Measurements from ENCODE around the gene CCER1. TPM values are rescaled to one million over a fixed set of nuclear protein-coding genes. Genes with fewer than 3 reads are reported as not detected.

The CCER1 gene
- total and polyA plus RNA-seq, 2 experiments from 2014 or later, result not detected

DNA sequence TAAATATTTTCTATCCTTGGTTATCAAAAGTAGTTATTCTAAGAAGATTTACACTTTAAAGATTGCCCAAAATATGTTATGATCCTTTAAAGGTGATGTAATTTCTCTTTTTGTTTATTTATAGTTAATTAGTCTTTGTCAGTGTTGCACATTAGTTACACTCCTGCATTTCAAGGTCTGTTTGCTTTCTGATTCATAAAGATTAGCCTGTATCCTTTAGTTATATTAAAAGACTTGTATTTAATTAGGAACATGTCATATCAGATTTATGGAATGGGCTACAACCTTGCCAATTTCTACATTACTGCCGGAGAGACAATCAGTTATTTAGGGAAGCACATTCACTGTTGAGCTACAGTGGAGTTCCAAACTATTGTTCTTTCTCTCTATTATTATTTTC is 46.3 kb upstream of the CCER1 start:
- no peaks in the 10 kb centered on the region for H3K36me3 ChIP-seq (ENCODE audit: insufficient read depth)
- H3K27me3 Mint-ChIP-seq (ENCODE audit: insufficient read depth, low read depth, poor library complexity), result no peaks in the 10 kb centered on the region
- no peaks in the 10 kb centered on the region for H3K9me2 ChIP-seq (ENCODE audit: insufficient read depth)
- ATAC-seq (no peak), DNase-seq (ENCODE audit: low spot score) (no peak)
- H3K4me3 ChIP-seq, result no peak overlapping the region
- H3K4me1 ChIP-seq (ENCODE audit: insufficient read depth), result no peaks in the 10 kb centered on the region
- no peak overlapping the region for H3K4me2 ChIP-seq
- H4K20me1 ChIP-seq (replicated peaks; ENCODE audit: insufficient read depth), result no peaks in the 10 kb centered on the region
- H3F3A ChIP-seq (replicated peaks; ENCODE audit: low read depth), result no peaks in the 10 kb centered on the region
- no peaks in the 10 kb centered on the region for H3K9me3 Mint-ChIP-seq
- no peak for TF ChIP-seq CREB1 (CRISPR knock-in tag; IDR thresholded peaks at IDR 0.05; ENCODE audit: low read depth)
- no peak for TF ChIP-seq ETS1 (IDR thresholded peaks at IDR 0.05)
- TF ChIP-seq EZH2 (IDR thresholded peaks at IDR 0.05; ENCODE audit: low read depth, unreplicated experiment), result no peak
- TF ChIP-seq EZH2phosphoT487 (IDR thresholded peaks at IDR 0.05; ENCODE audit: unreplicated experiment), result no peak
- TF ChIP-seq JUNB (IDR thresholded peaks at IDR 0.05; ENCODE audit: unreplicated experiment), result no peak
- no peak for TF ChIP-seq POLR2AphosphoS5 (IDR thresholded peaks at IDR 0.05; ENCODE audit: low read depth)
- H3K27ac ChIP-seq (ENCODE audit: low read depth), result no peak overlapping the region
- H3K4me1 Mint-ChIP-seq, result no peaks in the 10 kb centered on the region
- H3K27ac Mint-ChIP-seq, result no peak overlapping the region
- H3K27me3 ChIP-seq (ENCODE audit: insufficient read depth), result no peaks in the 10 kb centered on the region
- H3K36me3 Mint-ChIP-seq (ENCODE audit: low read depth), result no peaks in the 10 kb centered on the region
- H3K4me3 Mint-ChIP-seq, result no peak overlapping the region
- no peak overlapping the region for H2AFZ ChIP-seq
- no peaks in the 10 kb centered on the region for H3K79me2 ChIP-seq (replicated peaks; ENCODE audit: insufficient read depth)

DNA sequence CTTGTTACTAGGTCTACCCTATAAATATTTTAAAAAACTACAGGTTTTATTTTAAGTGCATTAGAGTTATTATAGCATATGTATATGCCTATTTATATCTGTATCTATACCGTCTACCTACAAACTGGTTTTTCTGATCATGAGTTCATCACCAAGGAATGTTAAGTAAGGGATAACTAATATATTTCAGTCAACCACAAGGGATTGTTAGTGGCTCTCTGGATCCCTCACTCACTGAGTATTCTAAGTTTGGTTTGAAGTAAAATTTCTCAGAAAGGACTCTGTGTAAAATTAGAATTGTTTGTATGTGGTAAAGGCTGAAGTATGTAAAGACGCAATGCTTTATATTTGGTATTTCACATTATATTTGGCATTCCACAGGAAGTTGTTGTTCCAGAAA is 45.0 kb upstream of the CCER1 start:
- H3K36me3 Mint-ChIP-seq (ENCODE audit: low read depth), result no peaks in the 10 kb centered on the region
- H3K4me1 Mint-ChIP-seq, result peaks cover 3% of the 10 kb centered on the region; the same call in 2 of the 3 replicates
- no peaks in the 10 kb centered on the region for H3K4me1 ChIP-seq (ENCODE audit: insufficient read depth)
- no peak overlapping the region for H3K27ac ChIP-seq (ENCODE audit: low read depth)
- no peaks in the 10 kb centered on the region for H3K9me3 Mint-ChIP-seq
- no peak overlapping the region for H3K27ac Mint-ChIP-seq
- no peak overlapping the region for H3K4me3 Mint-ChIP-seq
- no peaks in the 10 kb centered on the region for H3F3A ChIP-seq (replicated peaks; ENCODE audit: low read depth)
- DNase-seq (ENCODE audit: low spot score) (no peak), ATAC-seq (no peak)
- TF ChIP-seq ETS1 (IDR thresholded peaks at IDR 0.05) (no peak), STAT1 (IDR thresholded peaks at IDR 0.05; ENCODE audit: unreplicated experiment) (no peak), POLR2AphosphoS5 (IDR thresholded peaks at IDR 0.05; ENCODE audit: low read depth) (no peak)
- no peaks in the 10 kb centered on the region for H3K79me2 ChIP-seq (replicated peaks; ENCODE audit: insufficient read depth)
- no peaks in the 10 kb centered on the region for H3K9me2 ChIP-seq (ENCODE audit: insufficient read depth)
- no peak overlapping the region for H3K4me2 ChIP-seq
- H3K27me3 ChIP-seq (ENCODE audit: insufficient read depth), result no peaks in the 10 kb centered on the region
- no peaks in the 10 kb centered on the region for H3K36me3 ChIP-seq (ENCODE audit: insufficient read depth)
- H4K20me1 ChIP-seq (replicated peaks; ENCODE audit: insufficient read depth), result no peaks in the 10 kb centered on the region
- H3K4me3 ChIP-seq, result no peak overlapping the region
- no peaks in the 10 kb centered on the region for H3K27me3 Mint-ChIP-seq (ENCODE audit: insufficient read depth, low read depth, poor library complexity)
- H2AFZ ChIP-seq, result no peak overlapping the region

GRCh38 chr12:90999527-90999926 is 44.6 kb upstream of the CCER1 start:
- H2AFZ ChIP-seq, result no peak overlapping the region
- Mint-ChIP-seq H3K4me3 (no peak overlapping the region), H3K9me3 (no peaks in the 10 kb centered on the region), H3K36me3 (ENCODE audit: low read depth) (no peaks in the 10 kb centered on the region), H3K27me3 (ENCODE audit: insufficient read depth, low read depth, poor library complexity) (no peaks in the 10 kb centered on the region), H3K27ac (no peak overlapping the region), H3K4me1 (peaks cover 6% of the 10 kb centered on the region; the same call in 2 of the 3 replicates)
- H3K4me3 ChIP-seq, result no peak overlapping the region
- DNase-seq (ENCODE audit: low spot score) (no peak), ATAC-seq (no peak)
- no peak overlapping the region for H3K27ac ChIP-seq (ENCODE audit: low read depth)
- H3K4me1 ChIP-seq (ENCODE audit: insufficient read depth), result no peaks in the 10 kb centered on the region
- H3K79me2 ChIP-seq (replicated peaks; ENCODE audit: insufficient read depth), result no peaks in the 10 kb centered on the region
- no peaks in the 10 kb centered on the region for H4K20me1 ChIP-seq (replicated peaks; ENCODE audit: insufficient read depth)
- no peaks in the 10 kb centered on the region for H3F3A ChIP-seq (replicated peaks; ENCODE audit: low read depth)
- no peaks in the 10 kb centered on the region for H3K9me2 ChIP-seq (ENCODE audit: insufficient read depth)
- H3K36me3 ChIP-seq (ENCODE audit: insufficient read depth), result no peaks in the 10 kb centered on the region
- H3K4me2 ChIP-seq, result no peak overlapping the region
- no peaks in the 10 kb centered on the region for H3K27me3 ChIP-seq (ENCODE audit: insufficient read depth)
- TF ChIP-seq POLR2AphosphoS5 (IDR thresholded peaks at IDR 0.05; ENCODE audit: low read depth) (no peak), ETS1 (IDR thresholded peaks at IDR 0.05) (no peak), STAT1 (IDR thresholded peaks at IDR 0.05; ENCODE audit: unreplicated experiment) (no peak), REST (IDR thresholded peaks at IDR 0.05; ENCODE audit: unreplicated experiment) (no peak), JUNB (IDR thresholded peaks at IDR 0.05; ENCODE audit: unreplicated experiment) (no peak), ZNF114 (CRISPR knock-in tag; IDR thresholded peaks at IDR 0.05) (no peak), EZH2phosphoT487 (IDR thresholded peaks at IDR 0.05; ENCODE audit: unreplicated experiment) (no peak), EZH2 (IDR thresholded peaks at IDR 0.05; ENCODE audit: low read depth, unreplicated experiment) (no peak), ZNF331 (CRISPR knock-in tag; IDR thresholded peaks at IDR 0.05; ENCODE audit: low read depth) (no peak), NANOG (IDR thresholded peaks at IDR 0.05; ENCODE audit: borderline replicate concordance) (no peak), CREB1 (CRISPR knock-in tag; IDR thresholded peaks at IDR 0.05; ENCODE audit: low read depth) (no peak)
